Duodenal mucosa (tissue), 2 donors: ENCODE results near the gene ITGBL1.

Source experiments
- H3K27ac ChIP-seq: one replicate; pipeline ENCODE4 v1.7.0; 2013; ENCODE audit warnings: low read depth, low read length
- H3K27me3 ChIP-seq, 2 donors: one replicate each; pipeline ENCODE4 v1.7.0; 2013; ENCODE audit warnings: low read length in 2 of 2, control low read depth in 1 of 2; ENCODE audit not compliant: insufficient read depth in 2 of 2, control insufficient read depth in 1 of 2
- H3K36me3 ChIP-seq, 2 donors: one replicate each; pipeline ENCODE4 v1.7.0; 2013; ENCODE audit warnings: low read length in 2 of 2, control low read depth in 1 of 2; ENCODE audit not compliant: insufficient read depth in 2 of 2, control insufficient read depth in 1 of 2
- H3K4me1 ChIP-seq, 2 donors: one replicate each; pipeline ENCODE4 v1.7.0; 2013; ENCODE audit warnings: low read length in 2 of 2, control low read depth in 1 of 2; ENCODE audit not compliant: insufficient read depth in 2 of 2, control insufficient read depth in 1 of 2
- H3K4me3 ChIP-seq, 2 donors: one replicate each; pipeline ENCODE4 v1.7.0; 2013; ENCODE audit warnings: low read length in 2 of 2, low read depth in 1 of 2
- H3K9ac ChIP-seq, 2 donors: one replicate each; pipeline ENCODE4 v1.7.0; 2013; ENCODE audit warnings: low read length in 2 of 2, low read depth in 1 of 2
- H3K9me3 ChIP-seq, 2 donors: one replicate each; pipeline ENCODE4 v1.7.0; 2013; ENCODE audit warnings: low read length in 2 of 2, control low read depth in 1 of 2; ENCODE audit not compliant: control insufficient read depth in 1 of 2

Gene ITGBL1

DNA sequence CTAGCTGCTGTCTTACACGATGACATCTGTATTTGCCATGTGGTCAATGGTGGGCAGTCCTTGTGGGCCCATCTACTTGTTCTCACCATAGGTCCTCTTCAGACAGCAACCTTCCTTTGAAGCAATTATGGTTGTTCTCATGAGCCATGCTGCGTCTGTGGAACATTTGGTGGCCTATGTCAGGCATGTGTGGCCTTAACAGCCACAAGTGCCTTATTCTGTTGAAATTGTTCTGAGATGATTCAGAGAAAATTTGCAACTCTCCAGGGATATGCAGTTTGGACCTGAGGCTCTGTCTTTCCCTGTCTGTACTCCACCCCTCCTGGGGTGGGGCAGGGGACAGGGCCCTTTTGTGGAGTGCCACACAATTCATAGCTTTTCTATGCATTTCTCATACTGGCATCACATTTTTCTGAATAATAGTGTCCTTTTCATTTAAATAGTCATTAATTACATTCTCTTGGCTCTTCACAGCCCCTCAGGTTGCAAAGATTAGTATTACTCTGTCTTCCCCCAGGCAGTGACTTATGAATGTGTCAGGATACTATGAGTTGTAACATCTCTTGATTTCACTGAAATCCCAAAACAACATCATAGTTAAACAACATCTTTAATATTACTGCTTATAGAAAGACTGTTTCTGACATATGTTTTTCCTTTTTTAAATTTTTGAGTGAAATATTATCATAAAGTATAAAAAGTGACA is 102.1 kb downstream of the ITGBL1 start:
- Histone ChIP-seq H3K27ac (no peak overlapping the region), H3K9me3 (no peaks in the 10 kb centered on the region), H3K36me3 (no peaks in the 10 kb centered on the region), H3K4me1 (no peaks in the 10 kb centered on the region), H3K9ac (no peak overlapping the region), H3K4me3 (no peak overlapping the region), H3K27me3 (no peaks in the 10 kb centered on the region)

DNA sequence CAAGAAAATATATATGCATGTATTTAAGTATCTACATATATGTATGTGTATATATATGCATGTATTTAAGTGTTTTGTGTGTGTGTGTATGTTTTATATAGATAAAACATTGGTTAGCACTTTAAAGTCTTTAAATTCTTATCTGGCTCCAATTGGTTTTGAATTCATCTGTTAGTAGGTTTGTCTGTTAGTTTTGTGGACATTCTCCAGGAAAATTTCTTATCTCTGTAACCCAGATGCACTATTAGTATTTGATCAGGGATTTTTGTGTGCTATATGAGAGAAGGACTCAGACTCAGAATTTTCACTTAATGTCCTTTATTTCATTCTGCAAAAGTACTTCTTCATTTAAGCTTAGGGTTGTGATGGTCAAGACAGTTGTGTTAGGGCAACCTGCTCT is 103.1 kb downstream of the ITGBL1 start:
- Histone ChIP-seq H3K9ac (no peak overlapping the region), H3K36me3 (no peaks in the 10 kb centered on the region), H3K4me1 (no peaks in the 10 kb centered on the region), H3K27ac (no peak overlapping the region), H3K4me3 (no peak overlapping the region), H3K27me3 (no peaks in the 10 kb centered on the region), H3K9me3 (no peaks in the 10 kb centered on the region)

DNA sequence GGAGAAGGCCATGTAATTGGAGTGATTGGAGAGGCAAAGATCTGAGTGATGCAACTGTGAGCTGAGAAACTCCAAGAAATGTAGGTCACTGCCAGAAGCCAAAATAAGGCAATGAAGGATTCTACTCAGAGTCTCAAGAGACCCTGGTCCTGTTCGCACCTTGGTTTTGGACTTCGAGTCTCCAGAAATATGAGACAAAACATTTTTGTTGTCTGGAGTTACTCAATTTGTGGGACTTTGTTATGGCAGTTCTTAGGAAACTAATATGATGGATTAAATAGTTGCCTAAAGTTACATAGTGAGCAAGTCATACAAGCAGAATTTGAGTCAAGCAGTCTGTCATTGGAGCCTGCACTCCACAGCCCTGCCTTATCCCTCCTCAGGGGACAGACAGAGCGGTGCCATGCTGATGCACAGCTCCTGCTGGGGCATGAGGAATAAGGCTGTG is 104.2 kb downstream of the ITGBL1 start:
- Histone ChIP-seq H3K27me3 (no peaks in the 10 kb centered on the region), H3K36me3 (no peaks in the 10 kb centered on the region), H3K27ac (no peak overlapping the region), H3K4me1 (no peaks in the 10 kb centered on the region), H3K9ac (no peak overlapping the region), H3K4me3 (no peak overlapping the region), H3K9me3 (no peaks in the 10 kb centered on the region)

DNA sequence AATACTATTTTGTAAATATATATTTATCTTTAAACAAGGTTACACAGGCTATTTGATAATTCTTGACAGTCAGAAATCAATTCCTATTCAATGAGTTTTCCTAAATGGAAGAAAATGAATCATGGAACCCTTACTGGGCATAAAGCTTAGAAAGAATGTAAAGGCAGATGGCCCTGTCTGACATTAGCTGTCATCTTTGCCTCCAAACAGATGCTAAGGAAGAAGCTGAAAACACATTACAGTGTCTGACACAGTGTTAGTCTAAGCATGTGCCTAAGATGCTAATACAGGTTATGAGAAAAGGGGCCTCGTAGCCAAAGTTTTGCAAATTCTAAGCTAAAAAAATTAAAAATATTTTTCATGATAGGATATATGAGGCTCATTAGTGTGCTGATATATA is 112.8 kb downstream of the ITGBL1 start:
- Histone ChIP-seq H3K27ac (no peak overlapping the region), H3K36me3 (no peaks in the 10 kb centered on the region), H3K9me3 (no peaks in the 10 kb centered on the region), H3K4me1 (no peaks in the 10 kb centered on the region), H3K4me3 (no peak overlapping the region), H3K27me3 (no peaks in the 10 kb centered on the region), H3K9ac (no peak overlapping the region)

DNA sequence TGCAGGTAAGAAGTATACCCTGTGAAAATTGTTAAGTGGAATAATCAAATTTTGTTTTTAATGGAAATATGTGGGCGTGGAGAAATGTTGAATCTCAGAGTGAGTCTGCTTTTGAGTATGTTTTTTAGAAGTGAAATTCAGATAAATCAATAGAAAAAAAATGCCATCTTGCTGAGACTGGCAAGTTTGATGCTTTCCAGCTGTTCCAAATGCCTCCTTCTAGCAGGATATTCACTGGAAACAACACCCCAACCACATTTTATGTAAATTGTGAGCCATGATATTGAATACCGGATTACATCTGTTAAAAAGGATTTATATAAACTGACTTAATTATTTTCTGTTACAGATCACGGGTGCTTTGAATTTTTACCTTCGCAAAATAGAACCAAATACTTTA is 115.4 kb downstream of the ITGBL1 start:
- no peaks in the 10 kb centered on the region for H3K36me3 ChIP-seq
- no peak overlapping the region for H3K9ac ChIP-seq
- H3K27me3 ChIP-seq = no peaks in the 10 kb centered on the region
- H3K4me1 ChIP-seq = no peaks in the 10 kb centered on the region
- no peak overlapping the region for H3K27ac ChIP-seq
- H3K4me3 ChIP-seq = no peak overlapping the region
- H3K9me3 ChIP-seq = no peaks in the 10 kb centered on the region

DNA sequence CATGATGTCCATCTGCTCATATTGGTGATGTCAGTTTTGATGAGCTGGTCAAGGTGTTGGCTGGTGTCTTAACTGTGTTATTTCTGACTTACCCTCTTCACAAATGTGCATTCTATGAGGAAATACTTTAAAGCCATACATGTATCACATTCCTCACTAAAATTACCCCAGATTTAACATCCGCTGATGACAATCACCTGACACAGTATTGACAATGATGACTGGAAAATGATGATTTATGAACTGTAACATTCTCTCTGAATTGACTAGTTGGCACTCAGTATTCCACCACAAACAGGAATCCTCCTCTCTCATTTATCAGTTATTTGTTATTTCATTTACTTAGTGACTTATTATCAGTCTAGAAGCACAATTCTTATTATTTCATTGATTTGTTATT is 117.3 kb downstream of the ITGBL1 start:
- Histone ChIP-seq H3K27ac (no peak overlapping the region), H3K9ac (no peak overlapping the region), H3K36me3 (no peaks in the 10 kb centered on the region), H3K9me3 (no peaks in the 10 kb centered on the region), H3K4me3 (no peak overlapping the region), H3K4me1 (no peaks in the 10 kb centered on the region), H3K27me3 (no peaks in the 10 kb centered on the region)

DNA sequence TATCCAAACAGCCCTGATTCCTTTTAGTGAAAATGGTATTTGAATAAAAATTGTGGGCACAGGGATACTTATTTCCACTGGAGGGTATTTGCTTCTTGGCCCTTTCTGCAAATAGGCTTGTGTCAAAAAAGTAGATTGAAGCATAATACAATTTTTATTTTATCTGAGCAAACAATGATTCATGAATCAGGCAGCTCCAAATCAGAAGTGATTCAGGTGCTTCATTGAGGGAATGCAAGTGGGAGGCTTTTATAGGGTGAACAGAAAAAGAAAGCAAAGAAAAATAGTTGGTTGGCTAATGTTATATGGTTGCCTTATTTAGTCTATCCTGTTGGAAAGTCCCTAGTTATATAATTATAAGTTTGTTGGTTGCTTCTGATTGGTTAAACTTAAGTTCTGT is 117.9 kb downstream of the ITGBL1 start:
- Histone ChIP-seq H3K27ac (no peak overlapping the region), H3K9ac (no peak overlapping the region), H3K4me1 (no peaks in the 10 kb centered on the region), H3K4me3 (no peak overlapping the region), H3K27me3 (no peaks in the 10 kb centered on the region), H3K36me3 (no peaks in the 10 kb centered on the region), H3K9me3 (no peaks in the 10 kb centered on the region)

DNA sequence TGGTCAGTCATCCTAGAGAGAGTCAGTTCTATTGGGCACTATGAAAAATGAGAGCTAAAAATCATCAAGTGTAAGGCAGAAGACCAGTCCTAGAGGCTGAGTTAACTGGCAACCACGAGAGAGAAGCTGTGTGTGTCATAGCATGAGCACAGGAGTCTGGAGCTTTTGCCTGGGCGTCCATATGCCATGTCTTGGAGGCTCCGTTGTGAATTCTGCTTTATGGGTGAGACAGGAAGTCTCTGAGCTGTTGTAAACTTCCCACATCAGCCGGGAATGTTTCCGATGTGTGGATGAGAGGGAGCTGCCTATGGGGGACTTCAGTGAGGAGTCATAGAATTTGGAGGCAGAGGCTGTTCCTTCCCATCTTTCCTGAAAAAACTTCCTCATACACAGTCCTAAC is 120.0 kb downstream of the ITGBL1 start:
- no peak overlapping the region for H3K27ac ChIP-seq
- no peaks in the 10 kb centered on the region for H3K36me3 ChIP-seq
- H3K4me3 ChIP-seq = no peak overlapping the region
- H3K27me3 ChIP-seq = no peaks in the 10 kb centered on the region
- H3K4me1 ChIP-seq = no peaks in the 10 kb centered on the region
- H3K9me3 ChIP-seq = no peaks in the 10 kb centered on the region
- H3K9ac ChIP-seq = no peak overlapping the region

DNA sequence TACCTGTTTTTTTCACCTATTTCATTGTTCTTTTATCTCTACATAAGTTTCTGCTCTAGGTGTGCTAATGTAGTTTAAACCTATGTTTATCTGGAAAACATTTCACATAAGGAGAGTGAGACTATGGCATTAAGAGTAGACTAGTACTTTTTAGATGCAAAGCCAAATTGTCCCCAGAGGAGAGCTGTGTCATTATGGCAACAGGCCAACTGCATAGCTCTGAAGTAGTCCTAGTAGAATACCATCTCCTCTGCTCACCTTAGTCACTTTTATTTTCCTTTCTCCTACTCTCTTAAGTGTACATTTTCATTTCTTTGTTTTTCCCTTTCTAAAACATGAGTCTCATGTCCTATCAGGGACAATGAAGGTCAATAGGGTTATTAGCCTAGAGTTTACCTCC is 123.1 kb downstream of the ITGBL1 start:
- no peak overlapping the region for H3K4me3 ChIP-seq
- no peak overlapping the region for H3K9ac ChIP-seq
- H3K27me3 ChIP-seq = no peaks in the 10 kb centered on the region
- H3K4me1 ChIP-seq = no peaks in the 10 kb centered on the region
- no peaks in the 10 kb centered on the region for H3K9me3 ChIP-seq
- H3K36me3 ChIP-seq = no peaks in the 10 kb centered on the region
- H3K27ac ChIP-seq = no peak overlapping the region

DNA sequence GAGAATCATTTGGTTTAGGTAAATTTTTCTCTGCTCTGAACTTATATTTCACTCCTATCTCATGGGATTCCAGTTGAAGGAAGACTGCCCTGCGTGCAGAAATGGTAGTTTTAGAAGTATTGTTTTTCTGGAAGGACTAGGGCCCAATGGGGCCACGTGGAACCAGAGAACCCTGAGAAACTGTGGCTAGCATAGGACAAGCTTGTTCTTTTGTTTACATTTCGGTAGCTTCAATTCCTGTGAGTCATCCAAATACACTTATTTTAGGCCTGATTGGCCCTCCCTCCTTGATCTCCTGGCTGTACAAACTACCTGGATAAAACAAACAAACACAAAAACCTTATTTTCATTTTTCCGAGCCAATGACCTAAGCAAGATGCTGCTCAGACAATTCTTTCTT is 124.0 kb downstream of the ITGBL1 start:
- Histone ChIP-seq H3K4me3 (no peak overlapping the region), H3K9ac (no peak overlapping the region), H3K27ac (no peak overlapping the region), H3K27me3 (no peaks in the 10 kb centered on the region), H3K36me3 (no peaks in the 10 kb centered on the region), H3K9me3 (no peaks in the 10 kb centered on the region), H3K4me1 (no peaks in the 10 kb centered on the region)

DNA sequence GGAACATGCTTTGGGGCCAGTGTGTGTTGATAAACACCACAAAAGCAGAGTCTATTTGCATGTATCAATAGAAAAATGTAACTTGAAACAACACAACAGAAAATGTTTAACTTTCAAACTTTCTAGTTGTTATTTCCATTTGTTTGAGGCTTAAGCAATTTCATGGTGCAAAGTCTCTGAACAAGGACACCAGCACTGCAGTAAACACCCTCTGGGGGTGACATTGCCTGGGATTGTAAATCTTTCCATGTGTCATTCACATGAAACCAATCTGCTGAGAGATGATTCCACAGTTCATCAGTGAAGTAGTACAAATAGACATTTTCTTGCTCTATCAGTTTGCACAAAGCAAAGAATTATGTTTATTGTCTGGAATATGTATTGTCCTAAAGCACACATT is 124.5 kb downstream of the ITGBL1 start:
- no peaks in the 10 kb centered on the region for H3K27me3 ChIP-seq
- H3K27ac ChIP-seq = no peak overlapping the region
- no peaks in the 10 kb centered on the region for H3K9me3 ChIP-seq
- H3K9ac ChIP-seq = no peak overlapping the region
- no peaks in the 10 kb centered on the region for H3K4me1 ChIP-seq
- no peaks in the 10 kb centered on the region for H3K36me3 ChIP-seq
- H3K4me3 ChIP-seq = no peak overlapping the region
